G401.6 (cell line): ENCODE data around the gene TBC1D14.

Experiments used
- FAIRE-seq: peaks from 2 replicates; lab custom pipeline; 2012; peaks lifted over from hg19 to GRCh38; lab: Jason Lieb, UNC

Gene TBC1D14, protein sequence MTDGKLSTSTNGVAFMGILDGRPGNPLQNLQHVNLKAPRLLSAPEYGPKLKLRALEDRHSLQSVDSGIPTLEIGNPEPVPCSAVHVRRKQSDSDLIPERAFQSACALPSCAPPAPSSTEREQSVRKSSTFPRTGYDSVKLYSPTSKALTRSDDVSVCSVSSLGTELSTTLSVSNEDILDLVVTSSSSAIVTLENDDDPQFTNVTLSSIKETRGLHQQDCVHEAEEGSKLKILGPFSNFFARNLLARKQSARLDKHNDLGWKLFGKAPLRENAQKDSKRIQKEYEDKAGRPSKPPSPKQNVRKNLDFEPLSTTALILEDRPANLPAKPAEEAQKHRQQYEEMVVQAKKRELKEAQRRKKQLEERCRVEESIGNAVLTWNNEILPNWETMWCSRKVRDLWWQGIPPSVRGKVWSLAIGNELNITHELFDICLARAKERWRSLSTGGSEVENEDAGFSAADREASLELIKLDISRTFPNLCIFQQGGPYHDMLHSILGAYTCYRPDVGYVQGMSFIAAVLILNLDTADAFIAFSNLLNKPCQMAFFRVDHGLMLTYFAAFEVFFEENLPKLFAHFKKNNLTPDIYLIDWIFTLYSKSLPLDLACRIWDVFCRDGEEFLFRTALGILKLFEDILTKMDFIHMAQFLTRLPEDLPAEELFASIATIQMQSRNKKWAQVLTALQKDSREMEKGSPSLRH

GRCh38 chr4:6909113-6909969 is at the start of gene TBC1D14:
Gene TBC1D14 (plus strand): TSS chr4:6909826. CDS start chr4:6923390, 13,564 bp downstream.
- no peak for FAIRE-seq

DNA sequence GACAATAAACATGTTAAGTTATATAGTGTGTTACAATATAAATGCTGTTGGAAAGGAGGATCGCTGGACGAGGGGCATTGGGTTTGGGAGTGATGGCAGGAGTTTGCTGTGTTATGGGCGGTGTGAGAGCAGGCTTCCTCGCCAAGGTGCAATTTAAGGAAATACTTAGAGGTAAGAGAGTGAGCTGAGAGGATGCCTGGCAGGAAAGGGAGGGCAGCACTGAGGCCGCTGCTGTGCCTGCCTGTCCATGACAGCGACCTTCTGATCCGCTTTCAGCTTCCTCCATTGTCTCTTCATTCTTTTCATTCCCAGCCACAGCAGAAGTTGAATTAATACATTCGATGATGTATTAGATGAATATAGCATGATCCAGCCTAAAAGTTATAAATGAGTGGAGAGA is 41.2 kb upstream of the TBC1D14 start:
- FAIRE-seq, result no peak

DNA sequence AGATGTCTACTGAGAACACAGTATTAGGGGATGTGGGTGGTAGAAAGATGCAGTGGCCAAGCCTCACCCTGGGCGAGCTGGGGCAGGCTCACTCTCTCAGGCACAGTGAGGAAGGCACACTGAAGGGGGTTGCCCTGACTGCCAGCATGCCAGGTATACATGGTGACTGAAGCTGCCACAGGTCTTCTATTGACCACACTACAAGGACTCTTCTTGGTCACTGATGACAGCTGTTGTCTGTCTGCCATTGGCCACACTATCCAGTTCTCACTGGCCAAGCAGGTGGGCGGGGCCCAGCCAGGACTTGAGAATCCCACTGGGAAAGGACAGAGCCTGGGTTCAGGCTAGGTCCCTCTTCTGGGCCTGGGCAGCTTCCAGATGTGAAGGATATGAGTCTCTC is 39.7 kb upstream of the TBC1D14 start:
- FAIRE-seq, result no peak

DNA sequence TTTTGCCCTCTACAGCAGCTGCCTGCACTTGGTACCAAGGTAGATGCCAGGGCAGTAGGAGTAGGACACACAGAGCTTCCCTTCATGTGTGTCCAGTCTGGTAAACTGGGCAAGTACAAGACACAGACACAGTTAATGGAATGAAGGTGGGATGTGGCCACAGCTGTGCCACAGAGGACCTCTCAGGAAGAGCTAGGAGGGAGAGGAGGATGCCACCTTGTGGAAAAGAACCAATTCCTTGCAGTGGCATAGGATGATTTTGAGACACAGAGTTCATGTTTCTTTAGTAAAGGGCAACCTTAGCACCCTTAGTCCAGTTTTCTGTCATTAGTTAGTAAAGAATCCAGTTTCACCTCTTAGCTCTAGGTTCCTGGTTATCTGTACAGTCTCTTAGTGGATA is 36.3 kb upstream of the TBC1D14 start:
- no peak for FAIRE-seq

- FAIRE-seq, result peak; percentile 82
Measured at GRCh38 chr4:6873792-6874461, 35.7 kb upstream of the TBC1D14 start.

GRCh38 chr4:6874981-6875380 is 34.6 kb upstream of the TBC1D14 start:
- FAIRE-seq, result no peak

DNA sequence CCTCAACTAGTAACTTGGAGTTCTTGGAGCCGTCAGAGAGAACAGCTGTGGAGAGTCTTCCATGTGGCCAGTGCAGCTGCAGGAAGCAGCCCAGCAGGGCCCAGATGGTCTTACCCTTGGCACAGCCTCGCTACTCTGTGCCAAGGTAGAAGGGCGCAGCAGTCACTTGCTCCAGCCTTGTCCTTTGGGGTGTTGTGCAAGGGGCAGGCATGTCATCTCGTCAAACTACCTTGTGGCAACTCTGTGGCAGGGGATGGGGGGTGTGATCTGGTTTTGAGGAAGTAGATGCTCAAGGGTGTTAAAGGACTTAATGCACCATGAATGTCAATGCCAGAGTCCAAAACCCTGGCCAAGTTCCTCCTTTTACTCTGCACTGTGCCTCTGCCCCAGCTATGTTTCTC is 34.2 kb upstream of the TBC1D14 start:
- FAIRE-seq, result no peak

- no peak for FAIRE-seq
Measured at GRCh38 chr4:6876440-6876839, 33.2 kb upstream of the TBC1D14 start.

DNA sequence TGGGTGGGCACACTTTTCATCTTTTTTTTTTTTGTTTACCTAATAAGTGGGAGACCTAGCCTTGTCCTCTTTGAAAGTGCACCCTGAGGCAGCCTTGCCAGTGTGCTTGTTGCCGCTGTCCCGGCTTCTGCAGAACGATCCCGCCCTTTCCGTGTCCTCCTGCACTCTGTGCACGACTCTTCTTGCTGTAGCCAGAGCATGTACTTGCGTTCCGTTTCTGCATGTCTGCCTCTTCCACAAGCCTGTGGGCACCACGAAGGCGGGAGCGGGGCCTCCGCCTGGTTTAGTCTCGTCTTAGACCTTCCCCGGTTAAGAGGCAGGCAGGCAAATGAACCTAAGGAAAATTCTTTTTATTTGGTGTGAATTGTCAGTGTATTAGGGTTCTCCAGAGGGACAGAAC is 32.6 kb upstream of the TBC1D14 start:
- no peak for FAIRE-seq

DNA sequence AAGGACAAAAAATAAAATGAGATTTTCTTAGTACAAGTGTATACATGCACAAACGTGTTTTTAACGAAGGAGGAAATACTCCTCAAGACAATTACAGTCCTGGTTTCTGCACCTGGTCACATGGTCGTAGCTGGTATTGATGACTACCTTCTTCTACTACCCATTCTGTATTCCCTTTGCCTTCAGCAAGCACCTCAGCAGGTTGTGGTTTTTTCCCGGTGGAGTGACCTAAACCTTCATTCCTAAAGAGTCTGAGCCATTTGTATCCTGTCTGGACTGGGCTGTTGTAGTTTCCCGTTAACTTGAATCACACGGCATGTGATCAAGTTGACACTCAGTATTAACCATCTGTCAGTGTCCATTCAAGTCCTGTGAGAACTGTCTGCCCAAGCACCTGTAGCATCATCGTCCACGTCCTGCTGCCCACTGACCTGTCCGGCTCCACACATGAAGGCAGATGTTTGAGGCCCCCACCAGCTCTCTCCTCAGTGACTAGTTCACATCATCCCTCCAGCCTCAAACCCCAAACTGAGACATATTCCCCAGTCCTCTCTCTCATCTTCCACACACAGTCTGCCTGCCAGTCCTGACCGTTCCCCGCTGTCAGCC is 31.1 kb upstream of the TBC1D14 start:
- no peak for FAIRE-seq

DNA sequence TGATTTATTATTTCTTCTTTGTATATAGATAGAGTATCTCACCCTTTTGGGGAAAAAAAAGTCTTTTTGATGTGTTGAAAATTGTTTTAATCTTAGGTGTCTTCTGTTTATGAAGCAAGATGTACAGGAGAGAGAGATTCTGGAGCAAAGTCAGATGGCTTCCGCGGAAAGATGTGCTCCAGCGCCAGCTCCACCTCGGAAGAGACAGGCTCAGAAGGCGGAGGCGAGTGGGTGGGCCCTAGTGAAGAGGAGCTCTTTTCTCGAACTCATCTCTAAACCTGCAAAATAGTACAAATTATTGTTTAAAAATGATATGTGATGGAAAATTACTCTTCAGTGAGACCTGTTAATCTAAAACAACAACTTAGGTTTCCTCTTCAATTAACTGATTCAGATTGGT is 28.9 kb upstream of the TBC1D14 start:
- FAIRE-seq, result no peak

DNA sequence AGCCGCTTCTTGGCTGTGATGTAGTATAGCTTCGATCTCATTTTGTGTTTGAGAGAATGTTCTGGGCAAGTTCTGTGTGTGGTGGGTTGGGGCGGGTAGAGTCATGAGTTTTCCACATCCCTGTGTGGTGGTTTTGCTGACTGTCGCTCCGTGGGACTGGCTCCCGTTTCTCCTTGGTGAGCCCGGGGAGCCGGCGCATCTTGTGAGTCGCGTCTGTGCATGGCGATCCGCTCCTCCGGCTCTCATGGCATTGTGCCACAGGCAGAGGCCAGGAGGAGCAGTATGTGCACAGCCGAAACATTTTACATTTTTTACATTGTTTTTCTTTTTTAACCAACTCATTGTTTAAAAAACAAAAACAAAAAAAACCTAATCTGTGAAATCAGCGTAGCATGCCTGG is 27.7 kb upstream of the TBC1D14 start:
- no peak for FAIRE-seq

DNA sequence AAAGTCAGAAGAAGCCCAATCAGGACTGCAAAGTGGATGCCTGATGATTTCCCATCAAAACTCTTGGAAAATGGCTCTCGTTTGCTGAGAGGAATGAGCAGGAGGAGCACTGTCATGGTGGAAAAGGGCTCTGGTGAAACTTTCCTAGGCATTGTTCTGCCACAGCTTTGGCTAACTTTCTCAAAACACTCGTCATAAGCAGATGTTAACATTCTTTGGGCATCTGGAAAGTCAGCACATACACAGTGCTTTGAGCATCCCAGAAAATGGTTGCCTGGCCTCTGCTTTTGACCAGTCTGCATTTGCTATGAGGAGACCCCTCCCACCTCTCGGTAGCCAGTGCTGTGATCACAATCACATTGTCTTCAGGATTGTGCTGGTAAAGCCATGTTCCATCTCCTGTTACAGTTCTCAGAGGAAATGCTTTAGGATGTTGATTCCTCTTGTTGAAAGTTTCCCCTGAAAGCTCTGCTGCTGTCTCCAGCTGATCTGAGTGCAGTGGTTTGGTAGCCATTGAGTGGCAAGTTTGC is 25.2 kb upstream of the TBC1D14 start:
- FAIRE-seq, result no peak

- FAIRE-seq, result no peak
Measured at GRCh38 chr4:6885953-6886557, 23.6 kb upstream of the TBC1D14 start.

DNA sequence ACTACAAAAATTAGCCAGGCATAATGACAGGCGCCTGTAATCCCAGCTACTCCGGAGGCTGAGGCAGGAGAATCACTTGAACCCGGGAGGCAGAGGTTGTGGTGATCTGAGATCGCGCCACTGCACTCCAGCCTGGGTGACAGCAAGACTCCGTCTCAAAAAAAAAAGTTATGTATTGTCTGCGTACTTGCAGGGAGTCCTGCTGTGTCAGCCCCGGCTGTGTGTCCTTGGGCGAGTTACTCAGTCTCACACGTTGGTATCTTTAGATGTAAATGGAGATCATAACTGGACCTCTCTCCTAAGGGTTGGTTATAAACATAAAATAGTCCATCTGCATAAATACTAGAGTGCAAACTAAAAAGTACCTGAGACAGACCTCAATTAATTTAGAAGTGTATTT is 22.7 kb upstream of the TBC1D14 start:
- no peak for FAIRE-seq

DNA sequence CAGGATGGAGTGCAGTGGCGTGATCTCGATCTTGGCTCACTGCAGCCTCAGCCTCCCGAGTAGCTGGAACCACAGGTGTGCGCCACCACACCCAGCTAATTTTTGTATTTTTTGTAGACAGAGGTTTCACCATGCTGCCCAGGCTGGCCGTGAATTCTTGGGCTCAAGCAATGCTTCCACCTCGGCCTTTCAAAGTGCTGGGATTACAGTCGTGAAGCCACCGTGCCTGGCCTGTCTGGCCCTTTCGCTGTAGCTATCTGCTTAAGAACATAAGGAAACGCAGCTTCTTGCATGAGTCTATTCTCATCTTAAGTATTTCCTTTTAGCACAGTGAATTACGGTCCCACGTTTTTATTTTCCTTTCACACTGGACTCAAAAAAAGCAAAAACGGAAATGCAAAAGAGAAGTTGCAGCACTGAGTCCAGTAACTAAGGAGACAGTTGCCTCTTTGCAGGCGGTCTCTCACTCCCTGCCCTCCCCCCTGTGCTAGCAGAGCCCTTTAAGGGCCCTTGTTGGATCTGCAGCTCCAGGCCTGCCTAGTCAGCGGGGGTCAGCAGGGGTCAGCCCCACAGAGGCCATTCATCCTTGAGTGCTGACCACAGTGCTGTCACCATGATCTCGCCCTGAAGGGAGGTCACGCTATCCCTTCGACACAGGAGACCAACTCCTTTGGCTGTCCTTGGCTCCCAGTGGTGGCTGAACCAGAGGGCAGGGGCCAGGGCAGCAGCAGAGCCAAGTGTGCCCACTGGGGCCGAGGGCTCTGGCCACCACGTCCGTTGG is 21.8 kb upstream of the TBC1D14 start:
- no peak for FAIRE-seq

DNA sequence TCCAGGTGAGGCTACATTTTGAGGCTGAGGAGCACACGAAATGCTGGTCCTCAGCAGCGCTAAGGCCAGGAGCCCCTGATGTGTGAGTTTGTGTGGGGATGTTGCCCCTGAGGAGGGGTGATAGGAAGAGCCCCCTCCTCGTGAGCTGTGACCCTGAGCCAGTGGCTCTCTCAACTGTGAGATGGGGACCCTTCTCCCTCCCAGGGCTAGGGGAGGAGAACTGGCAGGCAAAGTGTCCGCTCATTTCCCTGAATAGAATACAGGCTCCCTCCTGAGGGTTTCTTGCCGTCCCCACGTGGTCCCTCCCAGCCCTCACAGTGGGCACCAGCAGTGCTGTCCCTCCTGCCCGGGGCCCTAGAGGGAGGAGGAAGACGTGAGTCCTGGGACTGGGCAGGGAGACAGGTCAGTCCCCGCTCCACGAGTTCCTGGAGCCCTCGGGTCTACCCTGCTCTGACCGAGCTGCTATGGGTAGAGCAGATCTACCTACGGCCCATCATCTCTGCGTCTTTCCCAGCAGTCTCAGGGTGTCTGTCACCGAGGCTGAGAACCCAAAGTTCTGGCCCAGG is 21.0 kb upstream of the TBC1D14 start:
- no peak for FAIRE-seq

- FAIRE-seq, result no peak
Measured at GRCh38 chr4:6889101-6889735, 20.4 kb upstream of the TBC1D14 start.

DNA sequence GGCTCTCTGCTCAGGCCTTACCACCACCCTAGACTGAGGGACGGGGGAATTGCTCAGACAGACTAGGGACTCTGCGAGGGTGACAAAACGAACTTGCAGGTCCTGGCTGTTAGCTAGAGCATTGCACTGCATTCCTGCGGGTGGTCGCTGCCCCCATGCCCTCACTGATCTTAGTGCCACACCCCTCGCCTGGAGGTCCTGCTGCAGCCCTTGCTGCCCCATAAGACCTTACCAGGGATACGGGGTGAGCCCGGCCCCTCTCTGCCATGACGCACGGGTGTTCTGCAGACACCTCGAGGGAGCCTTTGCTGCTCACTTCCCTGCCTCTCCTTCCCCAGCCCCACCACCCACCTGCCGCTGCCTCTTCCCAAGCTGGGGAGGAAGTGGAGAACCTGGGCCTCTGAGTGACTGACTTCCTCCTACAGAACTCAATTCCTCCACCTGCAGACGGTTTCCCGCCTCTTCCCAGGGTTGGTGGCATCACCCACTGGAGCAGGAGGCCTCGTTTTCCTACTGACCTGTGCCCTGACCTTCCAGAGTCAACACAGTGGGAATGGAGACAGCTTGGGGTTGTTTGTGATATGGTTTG is 19.8 kb upstream of the TBC1D14 start:
- no peak for FAIRE-seq
